ENCODE results near the gene TMEM150B.

DNA sequence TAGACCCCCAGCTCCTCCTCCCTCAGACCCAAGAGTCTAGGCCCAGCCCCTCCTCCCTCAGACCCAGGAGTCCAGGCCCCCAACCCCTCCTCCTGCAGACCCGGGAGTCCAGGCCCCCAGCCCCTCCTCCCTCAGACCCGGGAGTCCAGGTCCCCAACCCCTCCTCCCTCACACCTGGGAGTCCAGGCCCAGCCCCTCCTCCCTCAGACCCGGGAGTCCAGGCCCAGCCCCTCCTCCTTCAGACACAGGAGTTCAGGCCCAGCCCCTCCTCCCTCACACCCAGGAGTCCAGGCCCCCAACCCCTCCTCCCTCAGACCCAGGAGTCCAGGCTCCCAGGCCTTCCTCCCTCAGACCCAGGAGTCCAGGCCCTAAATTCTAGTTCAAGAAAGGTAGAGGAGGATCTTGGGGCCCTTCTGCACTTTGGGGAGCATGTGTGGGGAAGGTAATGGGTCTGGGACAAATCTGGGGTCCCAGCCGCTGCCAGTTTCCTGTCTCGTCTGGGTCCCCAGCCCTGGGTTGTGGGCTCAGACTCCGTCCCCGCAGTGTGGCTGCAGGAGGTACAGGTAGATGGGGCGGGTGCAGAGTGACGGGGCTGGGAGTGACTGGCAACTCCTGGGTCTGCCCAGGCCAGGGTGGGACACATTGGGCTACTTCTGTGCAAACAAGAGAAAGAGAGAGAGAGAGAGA lies 48.3 kb upstream of the TMEM150B start:
- TF ChIP-seq EZH2 (IDR thresholded peaks at IDR 0.05) (no peak), POLR2AphosphoS5 (IDR thresholded peaks at IDR 0.05; ENCODE audit: borderline replicate concordance, low read depth, low read length) (no peak), FOXP2 (optimal IDR thresholded peaks at IDR 0.05; ENCODE audit: control extremely low read depth, extremely low read length, insufficient read depth) (no peak)
